GM23338 (cell line): ENCODE data around the gene PHACTR1.

Experiments used
- CREB1 ChIP-seq: fragments of 250-450 bp; sonication (Bioruptor Pico); IDR thresholded peaks from 2 replicates; pipeline ENCODE4 v1.5.0; 2020; ENCODE audit warnings: low read depth, mild to moderate bottlenecking, moderate library complexity
- CTCF ChIP-seq, 2 experiments: fragments of 200-600 bp in 1 of 2; sonication (generic) in 1 of 2; conservative IDR thresholded peaks; 2 replicates each; pipeline versions ENCODE4 v1.5.1 to v1.6.1; 2016 to 2017; ENCODE audit warnings: antibody characterized with exemption in 2 of 2, low read depth in 2 of 2, mild to moderate bottlenecking in 2 of 2, moderate library complexity in 1 of 2
- EZH2 ChIP-seq: fragments of 200-600 bp; sonication (generic); IDR thresholded peaks from one replicate; pipeline ENCODE4 v1.8.0; 2017; ENCODE audit warnings: antibody characterized with exemption, mild to moderate bottlenecking, low read depth; ENCODE audit not compliant: unreplicated experiment
- REST ChIP-seq: IDR thresholded peaks from one replicate; pipeline ENCODE4 v1.6.1; 2018; ENCODE audit warnings: antibody characterized with exemption; ENCODE audit not compliant: unreplicated experiment

GRCh38 chr6:13163161-13163944 is 446.8 kb downstream of the PHACTR1 start:
- TF ChIP-seq CTCF (conservative IDR thresholded peaks at IDR 0.05; ENCODE audit: low read depth in 2 of 2) = no peak
- no peak for TF ChIP-seq EZH2
- TF ChIP-seq CREB1 = no peak
- no peak for TF ChIP-seq REST
